GM12878 (cell line): ENCODE results near the gene COL9A2. TPM values are rescaled to one million over a fixed set of nuclear protein-coding genes. Genes with fewer than 3 reads are reported as not detected.

Source experiments
- CHD1 ChIP-seq: IDR thresholded peaks from 2 replicates; pipeline ENCODE4 v1.6.1; 2012; ENCODE audit warnings: low read depth, low read length, improper control_type of control experiment
- DPF2 ChIP-seq: fragments of 450-650 bp; IDR thresholded peaks from 2 replicates; pipeline ENCODE4 v1.6.1; 2017; ENCODE audit warnings: mild to moderate bottlenecking
- EP300 ChIP-seq, 2 experiments: fragments of 150-350 bp in 1 of 2; IDR thresholded peaks; 2 replicates each; pipeline ENCODE4 v1.6.1; 2011 to 2012; ENCODE audit warnings: low read depth in 2 of 2, low read length in 2 of 2, borderline replicate concordance in 1 of 2, improper control_type of control experiment in 1 of 2, inconsistent platforms in 1 of 2; ENCODE audit not compliant: control insufficient read depth in 1 of 2
- HDAC2 ChIP-seq: fragments of 200-600 bp; sonication (generic); IDR thresholded peaks from 2 replicates; pipeline ENCODE4 v1.6.1; 2017
- IKZF1 ChIP-seq: fragments of 450-650 bp; conservative IDR thresholded peaks from 2 replicates; pipeline ENCODE4 v1.6.1; 2017; ENCODE audit warnings: antibody characterized with exemption, mild to moderate bottlenecking
- IKZF2 ChIP-seq, 2 experiments: fragments of 450-650 bp; IDR thresholded peaks; 2 replicates each; pipeline ENCODE4 v1.6.1; 2017; ENCODE audit warnings: mild to moderate bottlenecking in 2 of 2, moderate library complexity in 2 of 2
- JUNB ChIP-seq: IDR thresholded peaks from 2 replicates; pipeline ENCODE4 v1.6.1; 2016; ENCODE audit warnings: antibody characterized with exemption, mild to moderate bottlenecking
- MXI1 ChIP-seq: fragments of 150-350 bp; IDR thresholded peaks from 2 replicates; pipeline ENCODE4 v1.6.1; 2011; ENCODE audit warnings: low read depth, mild to moderate bottlenecking, inconsistent platforms, low read length, improper control_type of control experiment
- NFYB ChIP-seq: IDR thresholded peaks from 2 replicates; pipeline ENCODE4 v1.6.1; 2011; ENCODE audit warnings: low read depth, mild to moderate bottlenecking, low read length, improper control_type of control experiment, moderate library complexity; ENCODE audit not compliant: insufficient read depth
- NRF1 ChIP-seq: conservative IDR thresholded peaks from 2 replicates; pipeline ENCODE4 v1.6.1; 2011; ENCODE audit warnings: mild to moderate bottlenecking, low read depth, low read length, improper control_type of control experiment
- SMAD5 ChIP-seq: IDR thresholded peaks from 2 replicates; pipeline ENCODE4 v1.6.1; 2016; ENCODE audit warnings: antibody characterized with exemption, low read depth
- SPI1 ChIP-seq: IDR thresholded peaks from 2 replicates; pipeline ENCODE4 v1.6.1; 2011; ENCODE audit warnings: low read depth, mild to moderate bottlenecking, low read length, moderate library complexity, borderline replicate concordance; ENCODE audit not compliant: insufficient read depth
- SREBF2 ChIP-seq: IDR thresholded peaks from 2 replicates; pipeline ENCODE4 v1.6.1; 2012; ENCODE audit warnings: mild to moderate bottlenecking, low read length
- SRF ChIP-seq, 2 experiments: IDR thresholded peaks; 2 replicates each; pipeline ENCODE4 v1.6.1; 2011; ENCODE audit warnings: low read depth in 2 of 2, low read length in 2 of 2, mild to moderate bottlenecking in 1 of 2, moderate library complexity in 1 of 2
- STAT1 ChIP-seq: fragments of 450-650 bp; conservative IDR thresholded peaks from 2 replicates; pipeline ENCODE4 v1.6.1; 2014; ENCODE audit warnings: antibody characterized with exemption, mild to moderate bottlenecking
- TCF12 ChIP-seq: IDR thresholded peaks from 2 replicates; pipeline ENCODE4 v1.6.1; 2011; ENCODE audit warnings: low read depth, mild to moderate bottlenecking, low read length
- TCF3 ChIP-seq: IDR thresholded peaks from 2 replicates; pipeline ENCODE4 v1.6.1; 2012; ENCODE audit warnings: low read depth, mild to moderate bottlenecking, low read length, borderline replicate concordance; ENCODE audit not compliant: insufficient read depth
- ZBED1 ChIP-seq: IDR thresholded peaks from 2 replicates; pipeline ENCODE4 v1.6.1; 2016; ENCODE audit warnings: borderline replicate concordance
- polyA plus RNA-seq, 11 experiments: library from polyadenylated mRNA; depleted of rRNA in 4 of 11; unstranded in 6 of 11; stranded (reverse) in 5 of 11; fragments of >200 nt; fragmentation: Nextera tagmentation in 4 of 11; fragmentation: Illumina TruSeq in 1 of 11; extraction: Ambion mirVana in 4 of 11; extraction: Trizol in 1 of 11; gene quantifications; 1 replicate in 1 of 11; 2 replicates in 10 of 11; pipeline versions ENCODE4 v1.2.1 to v1.2.3, GENCODE V29; 2011 to 2016; ENCODE audit warnings: inconsistent platforms in 2 of 11, missing spikeins in 2 of 11, low read depth in 1 of 11
- total RNA-seq, 4 experiments: library from RNA; depleted of rRNA in 3 of 4; stranded (reverse); fragments of >200 nt in 3 of 4; fragmentation: Illumina TruSeq in 1 of 4; extraction: Trizol in 1 of 4; gene quantifications; 2 replicates each; pipeline versions ENCODE4 v1.2.1 to v1.2.3, GENCODE V29; 2013 to 2021
- TF ChIP-seq, protein P1 (sequence below): fragments of 450-650 bp; IDR thresholded peaks from 2 replicates; pipeline ENCODE4 v1.6.1; 2017; ENCODE audit warnings: mild to moderate bottlenecking, low read depth, inconsistent platforms; ENCODE audit not compliant: poor library complexity, severe bottlenecking
- TF ChIP-seq, protein P2 (sequence below): fragments of 450-650 bp; IDR thresholded peaks from 2 replicates; pipeline ENCODE4 v1.6.1; 2017; ENCODE audit warnings: low read depth, mild to moderate bottlenecking, moderate library complexity
- TF ChIP-seq, protein P3 (sequence below): IDR thresholded peaks from 2 replicates; pipeline ENCODE4 v1.6.1; 2011; ENCODE audit warnings: low read depth, mild to moderate bottlenecking, low read length, moderate library complexity, borderline replicate concordance; ENCODE audit errors: extremely low read depth
- TF ChIP-seq, protein P4 (sequence below): fragments of 450-650 bp; IDR thresholded peaks from 2 replicates; pipeline ENCODE4 v1.6.1; 2014; ENCODE audit warnings: mild to moderate bottlenecking
- TF ChIP-seq, protein P5 (sequence below), 3 experiments: IDR thresholded peaks in 2 of 3; conservative IDR thresholded peaks in 1 of 3; 2 replicates each; pipeline ENCODE4 v1.5.1; 2011; ENCODE audit warnings: low read depth in 3 of 3, low read length in 3 of 3, mild to moderate bottlenecking in 3 of 3, control low read depth in 2 of 3, moderate library complexity in 2 of 3, inconsistent platforms in 1 of 3, mixed read lengths in 1 of 3; ENCODE audit not compliant: control insufficient read depth in 2 of 3, insufficient read depth in 1 of 3; ENCODE audit errors: extremely low read depth in 1 of 3

COL9A2 gene
- total and polyA plus RNA-seq, 10 of the 15 experiments (the other 5 are each of a cell fraction or from before 2014, with no cell fraction given): 3.1 to 63.3 (median 22.4) TPM

DNA sequence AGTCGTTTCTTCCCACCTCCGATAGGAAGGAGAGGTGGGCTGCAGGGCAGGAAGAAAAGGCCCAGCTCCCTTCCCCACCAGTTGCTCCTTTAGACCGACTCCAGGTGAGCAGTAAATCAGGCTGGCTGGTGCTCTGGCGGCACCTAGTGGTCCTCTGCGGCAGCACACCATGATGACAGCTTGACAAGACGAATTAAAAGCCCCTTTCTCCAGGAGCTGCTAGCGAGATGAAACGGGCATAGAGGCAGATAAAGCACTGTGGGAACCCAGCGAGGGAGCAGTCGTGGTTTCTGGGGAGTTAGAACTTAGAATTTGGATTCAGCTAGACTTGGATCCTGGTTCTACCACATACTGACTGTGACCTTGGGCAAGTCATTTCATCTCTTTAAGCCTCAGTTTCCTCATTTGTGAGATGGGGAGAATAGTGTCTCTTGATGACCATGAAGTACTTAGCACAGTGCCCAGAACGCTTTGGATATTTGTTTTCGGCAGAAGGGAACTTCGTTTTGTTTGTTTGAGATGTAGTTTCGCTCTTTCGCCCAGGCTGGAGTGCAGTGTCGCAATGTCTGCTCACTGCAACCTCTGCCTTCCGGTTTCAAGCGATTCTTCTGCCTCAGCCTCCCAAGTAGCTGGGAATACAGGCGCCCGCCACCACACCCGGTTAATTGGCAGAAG is 21.8 kb upstream of the COL9A2 start (continued):
- TF ChIP-seq, protein P1, sequence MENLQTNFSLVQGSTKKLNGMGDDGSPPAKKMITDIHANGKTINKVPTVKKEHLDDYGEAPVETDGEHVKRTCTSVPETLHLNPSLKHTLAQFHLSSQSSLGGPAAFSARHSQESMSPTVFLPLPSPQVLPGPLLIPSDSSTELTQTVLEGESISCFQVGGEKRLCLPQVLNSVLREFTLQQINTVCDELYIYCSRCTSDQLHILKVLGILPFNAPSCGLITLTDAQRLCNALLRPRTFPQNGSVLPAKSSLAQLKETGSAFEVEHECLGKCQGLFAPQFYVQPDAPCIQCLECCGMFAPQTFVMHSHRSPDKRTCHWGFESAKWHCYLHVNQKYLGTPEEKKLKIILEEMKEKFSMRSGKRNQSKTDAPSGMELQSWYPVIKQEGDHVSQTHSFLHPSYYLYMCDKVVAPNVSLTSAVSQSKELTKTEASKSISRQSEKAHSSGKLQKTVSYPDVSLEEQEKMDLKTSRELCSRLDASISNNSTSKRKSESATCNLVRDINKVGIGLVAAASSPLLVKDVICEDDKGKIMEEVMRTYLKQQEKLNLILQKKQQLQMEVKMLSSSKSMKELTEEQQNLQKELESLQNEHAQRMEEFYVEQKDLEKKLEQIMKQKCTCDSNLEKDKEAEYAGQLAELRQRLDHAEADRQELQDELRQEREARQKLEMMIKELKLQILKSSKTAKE: peak; percentile 55
- TF ChIP-seq SREBF2 (no peak), HDAC2 (no peak), SMAD5 (no peak), SPI1 (no peak), EP300 (IDR thresholded peaks at IDR 0.05; ENCODE audit: borderline replicate concordance in 1 of 2, control insufficient read depth in 1 of 2, low read depth in 2 of 2, low read length in 2 of 2) (no peak), CHD1 (no peak), ZBED1 (no peak), MXI1 (no peak), TCF12 (peak; percentile 58; the same call in 1 of the 2 replicates), SRF (IDR thresholded peaks at IDR 0.05; ENCODE audit: low read depth in 2 of 2, low read length in 2 of 2) (no peak), TCF3 (peak; percentile 57; the same call in 1 of the 2 replicates), JUNB (no peak), NFYB (no peak), DPF2 (0 out of 2 replicates have a peak, but pooled peaks have one; percentile 32), IKZF2 (IDR thresholded peaks at IDR 0.05) (no peak; a peak in 1 of 4 replicates), NRF1 (no peak), IKZF1 (peak; percentile 29; the same call in 1 of the 2 replicates), STAT1 (0 out of 2 replicates have a peak, but pooled peaks have one; percentile 80)
- TF ChIP-seq, protein P2, sequence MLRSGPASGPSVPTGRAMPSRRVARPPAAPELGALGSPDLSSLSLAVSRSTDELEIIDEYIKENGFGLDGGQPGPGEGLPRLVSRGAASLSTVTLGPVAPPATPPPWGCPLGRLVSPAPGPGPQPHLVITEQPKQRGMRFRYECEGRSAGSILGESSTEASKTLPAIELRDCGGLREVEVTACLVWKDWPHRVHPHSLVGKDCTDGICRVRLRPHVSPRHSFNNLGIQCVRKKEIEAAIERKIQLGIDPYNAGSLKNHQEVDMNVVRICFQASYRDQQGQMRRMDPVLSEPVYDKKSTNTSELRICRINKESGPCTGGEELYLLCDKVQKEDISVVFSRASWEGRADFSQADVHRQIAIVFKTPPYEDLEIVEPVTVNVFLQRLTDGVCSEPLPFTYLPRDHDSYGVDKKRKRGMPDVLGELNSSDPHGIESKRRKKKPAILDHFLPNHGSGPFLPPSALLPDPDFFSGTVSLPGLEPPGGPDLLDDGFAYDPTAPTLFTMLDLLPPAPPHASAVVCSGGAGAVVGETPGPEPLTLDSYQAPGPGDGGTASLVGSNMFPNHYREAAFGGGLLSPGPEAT: no peak
- TF ChIP-seq, protein P3, sequence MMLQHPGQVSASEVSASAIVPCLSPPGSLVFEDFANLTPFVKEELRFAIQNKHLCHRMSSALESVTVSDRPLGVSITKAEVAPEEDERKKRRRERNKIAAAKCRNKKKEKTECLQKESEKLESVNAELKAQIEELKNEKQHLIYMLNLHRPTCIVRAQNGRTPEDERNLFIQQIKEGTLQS: peak; percentile 1; the same call in 1 of the 2 replicates
- TF ChIP-seq, protein P4, sequence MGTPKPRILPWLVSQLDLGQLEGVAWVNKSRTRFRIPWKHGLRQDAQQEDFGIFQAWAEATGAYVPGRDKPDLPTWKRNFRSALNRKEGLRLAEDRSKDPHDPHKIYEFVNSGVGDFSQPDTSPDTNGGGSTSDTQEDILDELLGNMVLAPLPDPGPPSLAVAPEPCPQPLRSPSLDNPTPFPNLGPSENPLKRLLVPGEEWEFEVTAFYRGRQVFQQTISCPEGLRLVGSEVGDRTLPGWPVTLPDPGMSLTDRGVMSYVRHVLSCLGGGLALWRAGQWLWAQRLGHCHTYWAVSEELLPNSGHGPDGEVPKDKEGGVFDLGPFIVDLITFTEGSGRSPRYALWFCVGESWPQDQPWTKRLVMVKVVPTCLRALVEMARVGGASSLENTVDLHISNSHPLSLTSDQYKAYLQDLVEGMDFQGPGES: no peak
- TF ChIP-seq, protein P5, sequence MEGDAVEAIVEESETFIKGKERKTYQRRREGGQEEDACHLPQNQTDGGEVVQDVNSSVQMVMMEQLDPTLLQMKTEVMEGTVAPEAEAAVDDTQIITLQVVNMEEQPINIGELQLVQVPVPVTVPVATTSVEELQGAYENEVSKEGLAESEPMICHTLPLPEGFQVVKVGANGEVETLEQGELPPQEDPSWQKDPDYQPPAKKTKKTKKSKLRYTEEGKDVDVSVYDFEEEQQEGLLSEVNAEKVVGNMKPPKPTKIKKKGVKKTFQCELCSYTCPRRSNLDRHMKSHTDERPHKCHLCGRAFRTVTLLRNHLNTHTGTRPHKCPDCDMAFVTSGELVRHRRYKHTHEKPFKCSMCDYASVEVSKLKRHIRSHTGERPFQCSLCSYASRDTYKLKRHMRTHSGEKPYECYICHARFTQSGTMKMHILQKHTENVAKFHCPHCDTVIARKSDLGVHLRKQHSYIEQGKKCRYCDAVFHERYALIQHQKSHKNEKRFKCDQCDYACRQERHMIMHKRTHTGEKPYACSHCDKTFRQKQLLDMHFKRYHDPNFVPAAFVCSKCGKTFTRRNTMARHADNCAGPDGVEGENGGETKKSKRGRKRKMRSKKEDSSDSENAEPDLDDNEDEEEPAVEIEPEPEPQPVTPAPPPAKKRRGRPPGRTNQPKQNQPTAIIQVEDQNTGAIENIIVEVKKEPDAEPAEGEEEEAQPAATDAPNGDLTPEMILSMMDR (IDR thresholded peaks at IDR 0.05 in 2 of 3, conservative IDR thresholded peaks at IDR 0.05 in 1 of 3; ENCODE audit: control insufficient read depth in 2 of 3, extremely low read depth in 1 of 3, insufficient read depth in 1 of 3, low read depth in 3 of 3, low read length in 3 of 3): peak; percentile 99; a peak in 5 of 6 replicates
